DOHH2 (cell line): ENCODE data around the gene BRIP1.

Source experiments
- CTCF ChIP-seq: fragments of 200-600 bp; sonication (generic); IDR thresholded peaks from one replicate; pipeline ENCODE4 v1.5.1; 2014; ENCODE audit warnings: antibody characterized with exemption, mild to moderate bottlenecking, low read depth, low read length; ENCODE audit not compliant: poor library complexity, severe bottlenecking
- EZH2phosphoT487 ChIP-seq: fragments of 200-600 bp; sonication (generic); IDR thresholded peaks from 2 replicates; pipeline ENCODE4 v1.6.1; 2017; ENCODE audit warnings: borderline replicate concordance, mild to moderate bottlenecking, antibody characterized with exemption, low read length, moderate library complexity, mixed read lengths

- no peak for TF ChIP-seq CTCF
- TF ChIP-seq EZH2phosphoT487: no peak
Observed at GRCh38 chr17:61723914-61724313, 139.4 kb downstream of the BRIP1 start.
